GM21717 (cell line): Measurements from ENCODE around the gene NFX1.
"Not testable (repeated sequence)": the region's sequence is repeated elsewhere in the genome, so short reads cannot be mapped to it uniquely, and the experiment has no call there.

ENCODE experiments used
- ATAC-seq: cut with Tn5 transposase; IDR thresholded peaks from one replicate; pipeline ENCODE4 v1.9.1; 2021; ENCODE audit warnings: mild to moderate bottlenecking, moderate library complexity; ENCODE audit not compliant: unreplicated experiment

The NFX1 gene

GRCh38 chr9:33385979-33386640 lies 95.8 kb downstream of the NFX1 start:
- not testable (repeated sequence) for ATAC-seq

GRCh38 chr9:33386641-33386996 lies 96.3 kb downstream of the NFX1 start:
- ATAC-seq, result not testable (repeated sequence)

GRCh38 chr9:33386998-33387397 lies 96.7 kb downstream of the NFX1 start:
- not testable (repeated sequence) for ATAC-seq

- no peak for ATAC-seq
These were observed 98.0 kb downstream of the NFX1 start for GRCh38 chr9:33388110-33388994.

GRCh38 chr9:33391111-33391771 lies 100.9 kb downstream of the NFX1 start:
- ATAC-seq, result not testable (repeated sequence)

GRCh38 chr9:33392591-33393021 lies 102.3 kb downstream of the NFX1 start:
- ATAC-seq, result not testable (repeated sequence)

- ATAC-seq, result no peak
These were observed 103.3 kb downstream of the NFX1 start for GRCh38 chr9:33393581-33393980.

GRCh38 chr9:33393986-33394385 lies 103.7 kb downstream of the NFX1 start:
- not testable (repeated sequence) for ATAC-seq

- ATAC-seq, result not testable (repeated sequence)
These were observed 105.0 kb downstream of the NFX1 start for GRCh38 chr9:33395159-33395879.

- not testable (repeated sequence) for ATAC-seq
These were observed 107.5 kb downstream of the NFX1 start for GRCh38 chr9:33397801-33398200.

GRCh38 chr9:33399047-33399446 lies 108.7 kb downstream of the NFX1 start:
- not testable (repeated sequence) for ATAC-seq

- ATAC-seq, result not testable (repeated sequence)
These were observed 111.5 kb downstream of the NFX1 start for GRCh38 chr9:33401809-33402208.

- ATAC-seq, result not testable (repeated sequence)
These were observed 112.1 kb downstream of the NFX1 start, which contains the start of gene AQP7 for GRCh38 chr9:33402371-33402770. TSS of gene AQP7 (minus strand) at chr9:33402568. CDS start at chr9:33401262, 1,306 bp downstream.

GRCh38 chr9:33403941-33404787 lies 113.8 kb downstream of the NFX1 start:
- no peak for ATAC-seq

GRCh38 chr9:33404788-33405362 lies 114.6 kb downstream of the NFX1 start:
- no peak for ATAC-seq

GRCh38 chr9:33407061-33407460 lies 116.7 kb downstream of the NFX1 start:
- ATAC-seq, result no peak

- no peak for ATAC-seq
These were observed 117.8 kb downstream of the NFX1 start for GRCh38 chr9:33408087-33408486.

GRCh38 chr9:33414268-33414667 lies 124.0 kb downstream of the NFX1 start:
- ATAC-seq, result no peak

GRCh38 chr9:33414889-33415500 lies 124.7 kb downstream of the NFX1 start:
- ATAC-seq, result no peak
